Measurements from ENCODE around the gene ZYX. TPM values are rescaled to one million over a fixed set of nuclear protein-coding genes. Genes with fewer than 3 reads are reported as not detected.

The ZYX gene
- polyA plus RNA-seq, 2 of the 4 experiments (the other 2 are of a cell fraction) = 13.3 to 109 TPM

- TF ChIP-seq, protein P1, sequence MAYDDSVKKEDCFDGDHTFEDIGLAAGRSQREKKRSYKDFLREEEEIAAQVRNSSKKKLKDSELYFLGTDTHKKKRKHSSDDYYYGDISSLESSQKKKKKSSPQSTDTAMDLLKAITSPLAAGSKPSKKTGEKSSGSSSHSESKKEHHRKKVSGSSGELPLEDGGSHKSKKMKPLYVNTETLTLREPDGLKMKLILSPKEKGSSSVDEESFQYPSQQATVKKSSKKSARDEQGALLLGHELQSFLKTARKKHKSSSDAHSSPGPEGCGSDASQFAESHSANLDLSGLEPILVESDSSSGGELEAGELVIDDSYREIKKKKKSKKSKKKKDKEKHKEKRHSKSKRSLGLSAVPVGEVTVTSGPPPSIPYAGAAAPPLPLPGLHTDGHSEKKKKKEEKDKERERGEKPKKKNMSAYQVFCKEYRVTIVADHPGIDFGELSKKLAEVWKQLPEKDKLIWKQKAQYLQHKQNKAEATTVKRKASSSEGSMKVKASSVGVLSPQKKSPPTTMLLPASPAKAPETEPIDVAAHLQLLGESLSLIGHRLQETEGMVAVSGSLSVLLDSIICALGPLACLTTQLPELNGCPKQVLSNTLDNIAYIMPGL (CRISPR knock-in tag; IDR thresholded peaks at IDR 0.05; ENCODE audit: borderline replicate concordance) = no peak
- TF ChIP-seq ATOH8 (CRISPR knock-in tag; IDR thresholded peaks at IDR 0.05; ENCODE audit: low read depth) (no peak), RFX5 (IDR thresholded peaks at IDR 0.05) (no peak)
Measured at GRCh38 chr7:143375298-143376034, 5.7 kb upstream of the ZYX start (continued).

DNA sequence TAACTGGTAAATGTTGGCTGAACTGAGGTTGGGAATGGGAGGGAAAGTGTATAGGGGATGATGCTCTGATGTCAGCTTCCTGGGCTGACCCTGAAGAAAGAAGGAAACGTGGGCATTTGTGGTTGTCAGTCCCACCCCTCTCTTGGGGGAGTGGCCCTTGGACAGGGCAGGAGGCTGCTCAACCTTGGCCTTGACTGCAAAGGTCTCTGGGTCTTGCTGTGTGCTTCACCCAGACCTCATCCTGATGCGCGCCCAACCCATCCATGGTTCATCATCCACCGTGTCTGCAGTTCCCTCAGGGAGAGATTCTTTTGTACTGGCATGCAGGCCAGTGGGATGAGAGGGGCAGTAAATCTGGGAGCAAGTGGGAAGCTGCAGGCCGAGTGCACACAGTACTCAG is 4.7 kb upstream of the ZYX start:
- Histone ChIP-seq H3K9me3 (no peaks in the 10 kb centered on the region), H3K4me3 (no peak overlapping the region), H3K4me1 (peaks cover 21% of the 10 kb centered on the region), H3K4me2 (no peak overlapping the region), H3K27ac (no peak overlapping the region)
- FAIRE-seq = no peak
- ChIA-PET POLR2A (no interaction called here), CTCF (interaction anchor here (1.7 to 2.7 kb wide), 2 partner anchors 40 to 136 kb away, joined by 6 to 8 read pairs; no protein-coding TSS in a partner anchor)
- TF ChIP-seq HEYL (CRISPR knock-in tag; IDR thresholded peaks at IDR 0.05) (no peak), RAD21 (conservative IDR thresholded peaks at IDR 0.05 in 1 of 2, IDR thresholded peaks at IDR 0.05 in 1 of 2) (no peak), NFE2L2 (conservative IDR thresholded peaks at IDR 0.05; ENCODE audit: low read length) (no peak), CHD4 (IDR thresholded peaks at IDR 0.05; ENCODE audit: borderline replicate concordance) (no peak), RARB (CRISPR knock-in tag; IDR thresholded peaks at IDR 0.05) (no peak)
- ATAC-seq = no peak
- DNase-seq (ENCODE audit: low read depth in 1 of 2, low spot score in 1 of 2) = no peak
- WGBS (ENCODE audit: missing lambda C conversion rate) = 69% methylated on average over 5 of the region's 5 CpGs

- Histone ChIP-seq H3K9me3 (no peaks in the 10 kb centered on the region), H3K27ac (peak overlapping the region; percentile 99 to 100), H3K4me1 (peaks cover 42% of the 10 kb centered on the region), H3K4me2 (peak overlapping the region; percentile 83), H3K4me3 (peak overlapping the region; percentile 100)
- POLR2A ChIA-PET = interaction anchor here (0.6 to 1.4 kb wide), 7 partner anchors 8 to 139 kb away, joined by 3 to 11 read pairs (median 5); no protein-coding TSS in a partner anchor
- CTCF ChIA-PET = interaction anchor here (0.7 to 3.0 kb wide), 43 partner anchors 9 to 1001 kb away, joined by 3 to 30 read pairs (median 4); partner anchors contain the start of genes EPHA1, FAM131B and GSTK1
- 28% methylated on average over 15 of the region's 15 CpGs for WGBS (ENCODE audit: missing lambda C conversion rate)
- TF ChIP-seq ESRRA (IDR thresholded peaks at IDR 0.05; ENCODE audit: borderline replicate concordance, low read length) (no peak), EHF (CRISPR knock-in tag; IDR thresholded peaks at IDR 0.05) (no peak), HOXB13 (CRISPR knock-in tag; IDR thresholded peaks at IDR 0.05; ENCODE audit: low read depth) (no peak), JUNB (IDR thresholded peaks at IDR 0.05) (no peak), RAD21 (conservative IDR thresholded peaks at IDR 0.05 in 1 of 2, IDR thresholded peaks at IDR 0.05 in 1 of 2) (no peak), CTCF (IDR thresholded peaks at IDR 0.05) (no peak), BHLHE40 (IDR thresholded peaks at IDR 0.05; ENCODE audit: low read depth, low read length) (no peak), FOSB (CRISPR knock-in tag; IDR thresholded peaks at IDR 0.05) (no peak)
- TF ChIP-seq, protein P2, sequence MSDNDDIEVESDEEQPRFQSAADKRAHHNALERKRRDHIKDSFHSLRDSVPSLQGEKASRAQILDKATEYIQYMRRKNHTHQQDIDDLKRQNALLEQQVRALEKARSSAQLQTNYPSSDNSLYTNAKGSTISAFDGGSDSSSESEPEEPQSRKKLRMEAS (IDR thresholded peaks at IDR 0.05) = 0 out of 2 replicates have a peak, but pooled peaks have one; percentile 34
- TF ChIP-seq, protein P3, sequence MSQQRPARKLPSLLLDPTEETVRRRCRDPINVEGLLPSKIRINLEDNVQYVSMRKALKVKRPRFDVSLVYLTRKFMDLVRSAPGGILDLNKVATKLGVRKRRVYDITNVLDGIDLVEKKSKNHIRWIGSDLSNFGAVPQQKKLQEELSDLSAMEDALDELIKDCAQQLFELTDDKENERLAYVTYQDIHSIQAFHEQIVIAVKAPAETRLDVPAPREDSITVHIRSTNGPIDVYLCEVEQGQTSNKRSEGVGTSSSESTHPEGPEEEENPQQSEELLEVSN (IDR thresholded peaks at IDR 0.05; ENCODE audit: borderline replicate concordance, low read depth) = peak; percentile 87
- DNase-seq (ENCODE audit: low read depth in 1 of 2, low spot score in 1 of 2) = peak in 1 of 2 experiments; percentile 46
- FAIRE-seq = no peak
- ATAC-seq = peak in 1 of 2 experiments; percentile 41; a peak in 3 of 6 replicates
Measured at GRCh38 chr7:143379611-143380259, 1.4 kb upstream of the ZYX start.
